HEK293 (cell line): ENCODE results near the gene TADA2B.

ENCODE experiments used
- CTCF ChIA-PET: fragments of 350-600 bp; formaldehyde crosslinking; extraction: SDS; loops from one replicate; lab custom pipeline; 2021; ENCODE audit warnings: antibody characterized with exemption; lab: Yijun Ruan, JAX
- POLR2A ChIA-PET: fragments of 300-600 bp; formaldehyde crosslinking; extraction: SDS; loops from one replicate; lab custom pipeline; 2020; ENCODE audit warnings: antibody characterized with exemption, inconsistent platforms; lab: Yijun Ruan, JAX
- H3K27ac ChIP-seq: fragments of 200-500 bp; sonication (Bioruptor generic); 2 replicates; pipeline ENCODE4 v1.5.1; 2014; ENCODE audit warnings: low read depth, low read length, control low read depth, inconsistent platforms; ENCODE audit errors: extremely low read depth
- H3K36me3 ChIP-seq, 2 experiments: fragments of 200-500 bp in 1 of 2; sonication (Bioruptor generic) in 1 of 2; 1 replicate in 1 of 2; 2 replicates in 1 of 2; pipeline ENCODE4 v1.5.1; 2014 to 2017; ENCODE audit warnings: inconsistent platforms in 2 of 2, low read length in 2 of 2; ENCODE audit not compliant: control insufficient read depth in 2 of 2, insufficient read depth in 1 of 2
- H3K4me1 ChIP-seq: fragments of 200-500 bp; sonication (Bioruptor generic); 2 replicates; pipeline ENCODE4 v1.5.1; 2014; ENCODE audit warnings: mild to moderate bottlenecking, low read length, inconsistent platforms; ENCODE audit not compliant: control insufficient read depth, insufficient read depth
- H3K4me3 ChIP-seq: 2 replicates; pipeline ENCODE4 v1.5.1; 2011; ENCODE audit warnings: low read depth, mild to moderate bottlenecking, control low read depth, low read length, moderate library complexity
- H3K9me3 ChIP-seq: fragments of 200-500 bp; sonication (Bioruptor generic); 2 replicates; pipeline ENCODE4 v1.5.1; 2014; ENCODE audit warnings: low read depth, low read length, inconsistent platforms; ENCODE audit not compliant: control insufficient read depth, insufficient read depth
- EGR2 ChIP-seq: fragments of 450-650 bp; formaldehyde crosslinking; IDR thresholded peaks from 2 replicates; pipeline ENCODE4 v1.5.1; 2016; ENCODE audit warnings: low read depth, missing biosample characterization, missing genetic modification characterization
- KLF8 ChIP-seq: fragments of 450-650 bp; formaldehyde crosslinking; IDR thresholded peaks from 2 replicates; pipeline ENCODE4 v1.5.1; 2016; ENCODE audit warnings: missing biosample characterization, missing genetic modification characterization
- MEIS1 ChIP-seq: sonication (generic); formaldehyde crosslinking; IDR thresholded peaks from 2 replicates; pipeline ENCODE4 v1.8.1; 2022; ENCODE audit warnings: missing genetic modification reagents, mild to moderate bottlenecking, borderline replicate concordance
- MYNN ChIP-seq: fragments of 450-650 bp; formaldehyde crosslinking; IDR thresholded peaks from 2 replicates; pipeline ENCODE4 v1.5.1; 2016; ENCODE audit warnings: missing biosample characterization, missing genetic modification characterization, borderline replicate concordance
- YY1 ChIP-seq: fragments of 450-650 bp; formaldehyde crosslinking; IDR thresholded peaks from 2 replicates; pipeline ENCODE4 v1.5.1; 2018; ENCODE audit warnings: missing biosample characterization, missing genetic modification characterization
- YY2 ChIP-seq: fragments of 450-650 bp; formaldehyde crosslinking; IDR thresholded peaks from 2 replicates; pipeline ENCODE4 v1.5.1; 2016; ENCODE audit warnings: missing biosample characterization, missing genetic modification characterization
- ZFP37 ChIP-seq: fragments of 450-650 bp; formaldehyde crosslinking; IDR thresholded peaks from 2 replicates; pipeline ENCODE4 v1.5.1; 2016; ENCODE audit warnings: missing biosample characterization, missing genetic modification characterization
- ZFP41 ChIP-seq: fragments of 450-650 bp; formaldehyde crosslinking; IDR thresholded peaks from 2 replicates; pipeline ENCODE4 v1.5.1; 2016; ENCODE audit warnings: missing biosample characterization, missing genetic modification characterization, borderline replicate concordance
- ZNF138 ChIP-seq: fragments of 450-650 bp; formaldehyde crosslinking; IDR thresholded peaks from 2 replicates; pipeline ENCODE4 v1.5.1; 2016; ENCODE audit warnings: missing biosample characterization, missing genetic modification characterization, borderline replicate concordance
- ZNF140 ChIP-seq: fragments of 450-650 bp; formaldehyde crosslinking; IDR thresholded peaks from 2 replicates; pipeline ENCODE4 v1.5.1; 2016; ENCODE audit warnings: missing biosample characterization, missing genetic modification characterization
- ZNF174 ChIP-seq: fragments of 450-650 bp; formaldehyde crosslinking; IDR thresholded peaks from 2 replicates; pipeline ENCODE4 v1.5.0; 2017; ENCODE audit warnings: missing biosample characterization, mild to moderate bottlenecking, missing genetic modification characterization
- ZNF202 ChIP-seq: fragments of 450-650 bp; formaldehyde crosslinking; IDR thresholded peaks from 2 replicates; pipeline ENCODE4 v1.5.1; 2016; ENCODE audit warnings: missing biosample characterization, missing genetic modification characterization, borderline replicate concordance
- ZNF211 ChIP-seq: fragments of 450-650 bp; formaldehyde crosslinking; IDR thresholded peaks from 2 replicates; pipeline ENCODE4 v1.5.1; 2016; ENCODE audit warnings: low read depth, missing biosample characterization, missing genetic modification characterization
- ZNF24 ChIP-seq: fragments of 450-650 bp; formaldehyde crosslinking; IDR thresholded peaks from 2 replicates; pipeline ENCODE4 v1.5.1; 2016; ENCODE audit warnings: missing biosample characterization, missing genetic modification characterization
- ZNF530 ChIP-seq: fragments of 450-650 bp; formaldehyde crosslinking; IDR thresholded peaks from 2 replicates; pipeline ENCODE4 v1.5.1; 2016; ENCODE audit warnings: low read depth, missing biosample characterization, missing genetic modification characterization
- ZNF654 ChIP-seq: fragments of 450-650 bp; formaldehyde crosslinking; IDR thresholded peaks from 2 replicates; pipeline ENCODE4 v1.5.1; 2016; ENCODE audit warnings: low read depth, missing biosample characterization, missing genetic modification characterization
- ZXDB ChIP-seq: fragments of 450-650 bp; formaldehyde crosslinking; IDR thresholded peaks from 2 replicates; pipeline ENCODE4 v1.5.1; 2016; ENCODE audit warnings: missing biosample characterization, missing genetic modification characterization
- TF ChIP-seq, protein P1 (sequence below): fragments of 450-650 bp; formaldehyde crosslinking; IDR thresholded peaks from 2 replicates; pipeline ENCODE4 v1.5.1; 2016; ENCODE audit warnings: missing biosample characterization, missing genetic modification characterization
- TF ChIP-seq, protein P2 (sequence below): fragments of 450-650 bp; formaldehyde crosslinking; IDR thresholded peaks from 2 replicates; pipeline ENCODE4 v1.5.1; 2017; ENCODE audit warnings: missing biosample characterization, mild to moderate bottlenecking, missing genetic modification characterization, moderate library complexity
- TF ChIP-seq, protein P3 (sequence below): fragments of 450-650 bp; formaldehyde crosslinking; IDR thresholded peaks from 2 replicates; pipeline ENCODE4 v1.5.1; 2016; ENCODE audit warnings: missing biosample characterization, missing genetic modification characterization
- TF ChIP-seq, protein P4 (sequence below): fragments of 450-650 bp; formaldehyde crosslinking; IDR thresholded peaks from 2 replicates; pipeline ENCODE4 v1.5.1; 2016; ENCODE audit warnings: missing biosample characterization, missing genetic modification characterization
- TF ChIP-seq, protein P5 (sequence below): fragments of 450-650 bp; formaldehyde crosslinking; IDR thresholded peaks from 2 replicates; pipeline ENCODE4 v1.5.1; 2016; ENCODE audit warnings: missing biosample characterization, missing genetic modification characterization

The TADA2B gene

DNA sequence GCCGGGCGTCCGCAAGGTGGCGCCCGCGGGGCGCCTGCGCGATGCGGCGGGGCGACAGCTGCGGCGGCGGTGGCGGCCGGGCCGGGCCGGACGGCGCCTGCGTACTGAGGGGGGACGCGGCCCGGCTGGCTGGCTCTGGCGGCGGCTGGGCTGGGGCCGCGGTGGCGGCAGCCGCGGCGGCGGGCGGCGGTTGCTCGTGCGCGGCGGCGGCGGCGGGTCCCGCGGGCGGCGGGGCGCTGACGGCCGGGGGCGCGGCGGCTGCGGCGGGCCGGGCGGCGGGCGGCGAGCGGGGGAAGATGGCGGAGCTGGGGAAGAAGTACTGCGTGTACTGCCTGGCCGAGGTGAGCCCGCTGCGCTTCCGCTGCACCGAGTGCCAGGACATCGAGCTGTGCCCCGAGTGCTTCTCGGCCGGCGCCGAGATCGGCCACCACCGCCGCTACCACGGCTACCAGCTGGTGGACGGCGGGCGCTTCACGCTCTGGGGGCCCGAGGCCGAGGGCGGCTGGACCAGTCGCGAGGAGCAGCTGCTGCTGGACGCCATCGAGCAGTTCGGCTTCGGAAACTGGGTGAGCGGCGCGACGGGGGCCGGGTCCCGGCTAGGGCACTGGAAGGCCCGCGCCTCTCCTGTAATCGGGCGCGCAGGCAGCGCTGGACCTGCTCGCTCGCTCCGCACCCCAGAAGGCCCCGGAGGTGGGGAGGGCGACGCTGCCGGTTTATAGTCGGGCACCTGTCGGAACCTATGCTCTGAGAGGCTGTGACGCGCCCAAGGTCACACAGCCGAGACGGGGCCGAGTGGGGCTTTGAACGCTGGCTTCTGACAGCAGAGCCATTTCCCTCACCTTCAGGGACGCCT lies at the start of gene TADA2B (continued):
- TF ChIP-seq, protein P1, sequence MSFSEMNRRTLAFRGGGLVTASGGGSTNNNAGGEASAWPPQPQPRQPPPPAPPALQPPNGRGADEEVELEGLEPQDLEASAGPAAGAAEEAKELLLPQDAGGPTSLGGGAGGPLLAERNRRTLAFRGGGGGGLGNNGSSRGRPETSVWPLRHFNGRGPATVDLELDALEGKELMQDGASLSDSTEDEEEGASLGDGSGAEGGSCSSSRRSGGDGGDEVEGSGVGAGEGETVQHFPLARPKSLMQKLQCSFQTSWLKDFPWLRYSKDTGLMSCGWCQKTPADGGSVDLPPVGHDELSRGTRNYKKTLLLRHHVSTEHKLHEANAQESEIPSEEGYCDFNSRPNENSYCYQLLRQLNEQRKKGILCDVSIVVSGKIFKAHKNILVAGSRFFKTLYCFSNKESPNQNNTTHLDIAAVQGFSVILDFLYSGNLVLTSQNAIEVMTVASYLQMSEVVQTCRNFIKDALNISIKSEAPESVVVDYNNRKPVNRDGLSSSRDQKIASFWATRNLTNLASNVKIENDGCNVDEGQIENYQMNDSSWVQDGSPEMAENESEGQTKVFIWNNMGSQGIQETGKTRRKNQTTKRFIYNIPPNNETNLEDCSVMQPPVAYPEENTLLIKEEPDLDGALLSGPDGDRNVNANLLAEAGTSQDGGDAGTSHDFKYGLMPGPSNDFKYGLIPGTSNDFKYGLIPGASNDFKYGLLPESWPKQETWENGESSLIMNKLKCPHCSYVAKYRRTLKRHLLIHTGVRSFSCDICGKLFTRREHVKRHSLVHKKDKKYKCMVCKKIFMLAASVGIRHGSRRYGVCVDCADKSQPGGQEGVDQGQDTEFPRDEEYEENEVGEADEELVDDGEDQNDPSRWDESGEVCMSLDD (tag by site-specific recombination) = no peak
- TF ChIP-seq ZXDB (no peak), ZNF654 (tag by site-specific recombination) (no peak), ZFP41 (tag by site-specific recombination) (no peak), ZFP37 (no peak), ZNF530 (tag by site-specific recombination) (no peak), ZNF140 (no peak), EGR2 (no peak), ZNF211 (no peak), MEIS1 (CRISPR knock-in tag) (no peak), ZNF138 (tag by site-specific recombination) (no peak), MYNN (no peak), ZNF174 (tag by site-specific recombination) (no peak), ZNF202 (tag by site-specific recombination) (no peak), ZNF24 (no peak), YY2 (tag by site-specific recombination) (peak; percentile 63)
- TF ChIP-seq, protein P2, sequence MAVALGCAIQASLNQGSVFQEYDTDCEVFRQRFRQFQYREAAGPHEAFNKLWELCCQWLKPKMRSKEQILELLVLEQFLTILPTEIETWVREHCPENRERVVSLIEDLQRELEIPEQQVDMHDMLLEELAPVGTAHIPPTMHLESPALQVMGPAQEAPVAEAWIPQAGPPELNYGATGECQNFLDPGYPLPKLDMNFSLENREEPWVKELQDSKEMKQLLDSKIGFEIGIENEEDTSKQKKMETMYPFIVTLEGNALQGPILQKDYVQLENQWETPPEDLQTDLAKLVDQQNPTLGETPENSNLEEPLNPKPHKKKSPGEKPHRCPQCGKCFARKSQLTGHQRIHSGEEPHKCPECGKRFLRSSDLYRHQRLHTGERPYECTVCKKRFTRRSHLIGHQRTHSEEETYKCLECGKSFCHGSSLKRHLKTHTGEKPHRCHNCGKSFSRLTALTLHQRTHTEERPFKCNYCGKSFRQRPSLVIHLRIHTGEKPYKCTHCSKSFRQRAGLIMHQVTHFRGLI (tag by site-specific recombination) = no peak
- TF ChIP-seq, protein P3, sequence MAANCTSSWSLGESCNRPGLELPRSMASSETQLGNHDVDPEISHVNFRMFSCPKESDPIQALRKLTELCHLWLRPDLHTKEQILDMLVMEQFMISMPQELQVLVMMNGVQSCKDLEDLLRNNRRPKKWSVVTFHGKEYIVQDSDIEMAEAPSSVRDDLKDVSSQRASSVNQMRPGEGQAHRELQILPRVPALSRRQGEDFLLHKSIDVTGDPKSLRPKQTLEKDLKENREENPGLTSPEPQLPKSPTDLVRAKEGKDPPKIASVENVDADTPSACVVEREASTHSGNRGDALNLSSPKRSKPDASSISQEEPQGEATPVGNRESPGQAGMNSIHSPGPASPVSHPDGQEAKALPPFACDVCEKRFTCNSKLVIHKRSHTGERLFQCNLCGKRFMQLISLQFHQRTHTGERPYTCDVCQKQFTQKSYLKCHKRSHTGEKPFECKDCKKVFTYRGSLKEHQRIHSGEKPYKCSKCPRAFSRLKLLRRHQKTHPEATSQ (tag by site-specific recombination) = no peak
- TF ChIP-seq, protein P4, sequence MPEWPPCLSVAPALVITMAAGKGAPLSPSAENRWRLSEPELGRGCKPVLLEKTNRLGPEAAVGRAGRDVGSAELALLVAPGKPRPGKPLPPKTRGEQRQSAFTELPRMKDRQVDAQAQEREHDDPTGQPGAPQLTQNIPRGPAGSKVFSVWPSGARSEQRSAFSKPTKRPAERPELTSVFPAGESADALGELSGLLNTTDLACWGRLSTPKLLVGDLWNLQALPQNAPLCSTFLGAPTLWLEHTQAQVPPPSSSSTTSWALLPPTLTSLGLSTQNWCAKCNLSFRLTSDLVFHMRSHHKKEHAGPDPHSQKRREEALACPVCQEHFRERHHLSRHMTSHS (tag by site-specific recombination) = no peak

DNA sequence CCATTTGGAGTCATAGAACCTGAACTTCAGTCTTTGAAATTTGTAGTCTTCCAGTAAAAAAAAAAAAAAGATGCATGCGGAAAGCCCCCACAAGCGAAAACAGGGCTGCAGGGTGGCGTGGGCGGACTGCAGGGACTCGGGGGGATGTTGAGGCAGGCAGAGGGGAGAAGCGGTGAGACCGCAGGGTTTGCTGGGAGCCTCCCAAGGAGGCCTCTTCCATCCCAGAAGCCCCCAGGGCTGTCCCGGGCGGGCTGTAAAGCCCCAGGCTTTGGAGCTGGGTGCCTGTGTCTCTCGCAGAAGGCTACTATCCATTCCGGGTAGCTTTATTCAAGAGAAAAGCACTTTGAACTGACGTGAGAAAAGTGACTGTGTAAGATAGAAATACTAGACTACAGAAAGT lies 46.7 kb upstream of the TADA2B start:
- POLR2A ChIA-PET = no interaction called here

More for the DNA sequence above, 46.7 kb upstream of the TADA2B start:
- Histone ChIP-seq H3K36me3 (peaks cover 8 to 69% of the 10 kb centered on the region in 2 experiments; a peak in 2 of 3 replicates), H3K4me3 (no peak overlapping the region), H3K27ac (no peak overlapping the region), H3K4me1 (no peaks in the 10 kb centered on the region), H3K9me3 (no peaks in the 10 kb centered on the region)
- TF ChIP-seq KLF8 (tag by site-specific recombination) (no peak), ZNF211 (no peak), YY1 (tag by site-specific recombination) (no peak)
- TF ChIP-seq, protein P5, sequence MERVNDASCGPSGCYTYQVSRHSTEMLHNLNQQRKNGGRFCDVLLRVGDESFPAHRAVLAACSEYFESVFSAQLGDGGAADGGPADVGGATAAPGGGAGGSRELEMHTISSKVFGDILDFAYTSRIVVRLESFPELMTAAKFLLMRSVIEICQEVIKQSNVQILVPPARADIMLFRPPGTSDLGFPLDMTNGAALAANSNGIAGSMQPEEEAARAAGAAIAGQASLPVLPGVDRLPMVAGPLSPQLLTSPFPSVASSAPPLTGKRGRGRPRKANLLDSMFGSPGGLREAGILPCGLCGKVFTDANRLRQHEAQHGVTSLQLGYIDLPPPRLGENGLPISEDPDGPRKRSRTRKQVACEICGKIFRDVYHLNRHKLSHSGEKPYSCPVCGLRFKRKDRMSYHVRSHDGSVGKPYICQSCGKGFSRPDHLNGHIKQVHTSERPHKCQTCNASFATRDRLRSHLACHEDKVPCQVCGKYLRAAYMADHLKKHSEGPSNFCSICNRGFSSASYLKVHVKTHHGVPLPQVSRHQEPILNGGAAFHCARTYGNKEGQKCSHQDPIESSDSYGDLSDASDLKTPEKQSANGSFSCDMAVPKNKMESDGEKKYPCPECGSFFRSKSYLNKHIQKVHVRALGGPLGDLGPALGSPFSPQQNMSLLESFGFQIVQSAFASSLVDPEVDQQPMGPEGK (tag by site-specific recombination) = no peak
- CTCF ChIA-PET = interaction anchor here (0.6 to 0.7 kb wide), 3 partner anchors 74 to 234 kb away, joined by 3 read pairs; partner anchors contain the start of gene SORCS2
